ENCODE data around the gene SYPL1. TPM values are rescaled to one million over a fixed set of nuclear protein-coding genes. Genes with fewer than 3 reads are reported as not detected.

The SYPL1 gene
- polyA plus RNA-seq, 1 donor from 2014 or later = 17.4 TPM

DNA sequence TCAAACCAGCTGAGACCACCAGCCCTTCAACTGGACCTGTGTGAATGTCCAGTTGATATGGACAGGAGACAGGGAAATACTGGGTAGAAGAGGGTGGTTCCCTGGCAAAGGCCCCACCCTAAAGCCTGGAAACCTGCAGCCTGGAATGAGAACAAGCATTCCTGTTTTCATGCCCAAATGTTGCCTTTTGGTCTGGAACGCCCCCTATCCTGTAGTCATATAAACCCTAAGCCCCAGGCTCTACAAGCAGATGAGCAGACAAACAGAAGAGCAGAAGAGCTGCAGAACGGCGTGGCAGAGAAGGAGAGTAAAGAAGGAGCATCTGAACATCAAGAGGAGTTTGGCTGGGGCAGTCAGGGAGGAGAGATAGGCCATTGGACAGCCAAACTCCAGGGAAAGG, 38.4 kb downstream of the SYPL1 start:
- Histone ChIP-seq H2AFZ (ENCODE audit: low read depth, low read length) (no peak overlapping the region), H3K9me2 (ENCODE audit: insufficient read depth, low read length) (no peaks in the 10 kb centered on the region), H3K27me3 (ENCODE audit: insufficient read depth, low read depth, low read length) (no peaks in the 10 kb centered on the region), H3K9ac (ENCODE audit: low read length) (no peak overlapping the region), H3K4me3 (ENCODE audit: low read length) (no peak overlapping the region), H3K36me3 (ENCODE audit: insufficient read depth, low read length) (no peaks in the 10 kb centered on the region), H3F3A (ENCODE audit: insufficient read depth, low read length, poor library complexity, severe bottlenecking) (no peaks in the 10 kb centered on the region), H4K20me1 (ENCODE audit: insufficient read depth) (no peaks in the 10 kb centered on the region), H3K4me2 (ENCODE audit: low read length) (no peak overlapping the region), H3K9me3 (ENCODE audit: low read length) (no peaks in the 10 kb centered on the region), H3K79me2 (replicated peaks; ENCODE audit: insufficient read depth, low read length) (no peaks in the 10 kb centered on the region), H3K27ac (ENCODE audit: low read length) (no peak overlapping the region)
- no peak for TF ChIP-seq EP300 (conservative IDR thresholded peaks at IDR 0.05; ENCODE audit: poor library complexity, severe bottlenecking)
- TF ChIP-seq, protein P1, sequence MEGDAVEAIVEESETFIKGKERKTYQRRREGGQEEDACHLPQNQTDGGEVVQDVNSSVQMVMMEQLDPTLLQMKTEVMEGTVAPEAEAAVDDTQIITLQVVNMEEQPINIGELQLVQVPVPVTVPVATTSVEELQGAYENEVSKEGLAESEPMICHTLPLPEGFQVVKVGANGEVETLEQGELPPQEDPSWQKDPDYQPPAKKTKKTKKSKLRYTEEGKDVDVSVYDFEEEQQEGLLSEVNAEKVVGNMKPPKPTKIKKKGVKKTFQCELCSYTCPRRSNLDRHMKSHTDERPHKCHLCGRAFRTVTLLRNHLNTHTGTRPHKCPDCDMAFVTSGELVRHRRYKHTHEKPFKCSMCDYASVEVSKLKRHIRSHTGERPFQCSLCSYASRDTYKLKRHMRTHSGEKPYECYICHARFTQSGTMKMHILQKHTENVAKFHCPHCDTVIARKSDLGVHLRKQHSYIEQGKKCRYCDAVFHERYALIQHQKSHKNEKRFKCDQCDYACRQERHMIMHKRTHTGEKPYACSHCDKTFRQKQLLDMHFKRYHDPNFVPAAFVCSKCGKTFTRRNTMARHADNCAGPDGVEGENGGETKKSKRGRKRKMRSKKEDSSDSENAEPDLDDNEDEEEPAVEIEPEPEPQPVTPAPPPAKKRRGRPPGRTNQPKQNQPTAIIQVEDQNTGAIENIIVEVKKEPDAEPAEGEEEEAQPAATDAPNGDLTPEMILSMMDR (IDR thresholded peaks at IDR 0.05; ENCODE audit: poor library complexity, severe bottlenecking) = no peak

DNA sequence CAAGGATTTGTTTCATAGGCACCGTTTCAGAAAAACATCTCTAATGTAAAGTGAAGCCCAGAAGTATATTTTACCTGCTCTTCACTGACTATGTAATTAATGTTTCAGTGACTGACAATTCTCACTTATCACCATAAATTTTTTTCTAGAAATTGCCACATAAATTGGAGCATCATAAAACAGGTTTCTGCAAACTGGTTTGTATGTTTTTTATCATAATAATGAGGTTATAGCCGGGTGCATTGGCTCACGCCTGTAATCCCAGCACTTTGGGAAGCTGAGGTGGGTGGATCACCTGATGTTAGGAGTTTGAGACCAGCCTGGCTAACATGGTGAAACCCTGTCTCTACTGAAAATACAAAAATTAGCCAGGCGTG, 39.4 kb downstream of the SYPL1 start:
- Histone ChIP-seq H3K27ac (ENCODE audit: low read length) (no peak overlapping the region), H3K27me3 (ENCODE audit: insufficient read depth, low read depth, low read length) (no peaks in the 10 kb centered on the region), H3K36me3 (ENCODE audit: insufficient read depth, low read length) (no peaks in the 10 kb centered on the region), H3K4me2 (ENCODE audit: low read length) (no peak overlapping the region), H3F3A (ENCODE audit: insufficient read depth, low read length, poor library complexity, severe bottlenecking) (no peaks in the 10 kb centered on the region), H3K4me3 (ENCODE audit: low read length) (no peak overlapping the region), H4K20me1 (ENCODE audit: insufficient read depth) (no peaks in the 10 kb centered on the region), H3K9ac (ENCODE audit: low read length) (no peak overlapping the region), H3K9me3 (ENCODE audit: low read length) (no peaks in the 10 kb centered on the region), H3K79me2 (replicated peaks; ENCODE audit: insufficient read depth, low read length) (no peaks in the 10 kb centered on the region), H3K9me2 (ENCODE audit: insufficient read depth, low read length) (no peaks in the 10 kb centered on the region), H2AFZ (ENCODE audit: low read depth, low read length) (no peak overlapping the region)
- no peak for TF ChIP-seq TAF1 (IDR thresholded peaks at IDR 0.05; ENCODE audit: low read depth)
- no peak for TF ChIP-seq RAD21 (conservative IDR thresholded peaks at IDR 0.05)
- no peak for TF ChIP-seq EP300 (conservative IDR thresholded peaks at IDR 0.05; ENCODE audit: poor library complexity, severe bottlenecking)
- TF ChIP-seq, protein P2, sequence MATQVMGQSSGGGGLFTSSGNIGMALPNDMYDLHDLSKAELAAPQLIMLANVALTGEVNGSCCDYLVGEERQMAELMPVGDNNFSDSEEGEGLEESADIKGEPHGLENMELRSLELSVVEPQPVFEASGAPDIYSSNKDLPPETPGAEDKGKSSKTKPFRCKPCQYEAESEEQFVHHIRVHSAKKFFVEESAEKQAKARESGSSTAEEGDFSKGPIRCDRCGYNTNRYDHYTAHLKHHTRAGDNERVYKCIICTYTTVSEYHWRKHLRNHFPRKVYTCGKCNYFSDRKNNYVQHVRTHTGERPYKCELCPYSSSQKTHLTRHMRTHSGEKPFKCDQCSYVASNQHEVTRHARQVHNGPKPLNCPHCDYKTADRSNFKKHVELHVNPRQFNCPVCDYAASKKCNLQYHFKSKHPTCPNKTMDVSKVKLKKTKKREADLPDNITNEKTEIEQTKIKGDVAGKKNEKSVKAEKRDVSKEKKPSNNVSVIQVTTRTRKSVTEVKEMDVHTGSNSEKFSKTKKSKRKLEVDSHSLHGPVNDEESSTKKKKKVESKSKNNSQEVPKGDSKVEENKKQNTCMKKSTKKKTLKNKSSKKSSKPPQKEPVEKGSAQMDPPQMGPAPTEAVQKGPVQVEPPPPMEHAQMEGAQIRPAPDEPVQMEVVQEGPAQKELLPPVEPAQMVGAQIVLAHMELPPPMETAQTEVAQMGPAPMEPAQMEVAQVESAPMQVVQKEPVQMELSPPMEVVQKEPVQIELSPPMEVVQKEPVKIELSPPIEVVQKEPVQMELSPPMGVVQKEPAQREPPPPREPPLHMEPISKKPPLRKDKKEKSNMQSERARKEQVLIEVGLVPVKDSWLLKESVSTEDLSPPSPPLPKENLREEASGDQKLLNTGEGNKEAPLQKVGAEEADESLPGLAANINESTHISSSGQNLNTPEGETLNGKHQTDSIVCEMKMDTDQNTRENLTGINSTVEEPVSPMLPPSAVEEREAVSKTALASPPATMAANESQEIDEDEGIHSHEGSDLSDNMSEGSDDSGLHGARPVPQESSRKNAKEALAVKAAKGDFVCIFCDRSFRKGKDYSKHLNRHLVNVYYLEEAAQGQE (IDR thresholded peaks at IDR 0.05; ENCODE audit: borderline replicate concordance) = no peak
- TF ChIP-seq, protein P1 (IDR thresholded peaks at IDR 0.05; ENCODE audit: poor library complexity, severe bottlenecking) = no peak
- TF ChIP-seq SMC3 (conservative IDR thresholded peaks at IDR 0.05; ENCODE audit: poor library complexity) = no peak
- no peak for TF ChIP-seq POLR2AphosphoS5 (IDR thresholded peaks at IDR 0.05)
